ENCODE measurements around the gene CENPX.

- TF ChIP-seq, protein P1, sequence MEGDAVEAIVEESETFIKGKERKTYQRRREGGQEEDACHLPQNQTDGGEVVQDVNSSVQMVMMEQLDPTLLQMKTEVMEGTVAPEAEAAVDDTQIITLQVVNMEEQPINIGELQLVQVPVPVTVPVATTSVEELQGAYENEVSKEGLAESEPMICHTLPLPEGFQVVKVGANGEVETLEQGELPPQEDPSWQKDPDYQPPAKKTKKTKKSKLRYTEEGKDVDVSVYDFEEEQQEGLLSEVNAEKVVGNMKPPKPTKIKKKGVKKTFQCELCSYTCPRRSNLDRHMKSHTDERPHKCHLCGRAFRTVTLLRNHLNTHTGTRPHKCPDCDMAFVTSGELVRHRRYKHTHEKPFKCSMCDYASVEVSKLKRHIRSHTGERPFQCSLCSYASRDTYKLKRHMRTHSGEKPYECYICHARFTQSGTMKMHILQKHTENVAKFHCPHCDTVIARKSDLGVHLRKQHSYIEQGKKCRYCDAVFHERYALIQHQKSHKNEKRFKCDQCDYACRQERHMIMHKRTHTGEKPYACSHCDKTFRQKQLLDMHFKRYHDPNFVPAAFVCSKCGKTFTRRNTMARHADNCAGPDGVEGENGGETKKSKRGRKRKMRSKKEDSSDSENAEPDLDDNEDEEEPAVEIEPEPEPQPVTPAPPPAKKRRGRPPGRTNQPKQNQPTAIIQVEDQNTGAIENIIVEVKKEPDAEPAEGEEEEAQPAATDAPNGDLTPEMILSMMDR (IDR thresholded peaks at IDR 0.05) = no peak
- TF ChIP-seq EP300 (IDR thresholded peaks at IDR 0.05; ENCODE audit: low read depth) (no peak), POLR2AphosphoS5 (IDR thresholded peaks at IDR 0.05) (no peak)
Measured at GRCh38 chr17:82035488-82035887, 12.8 kb upstream of the CENPX start.

Measured in transverse colon (tissue), 4 donors.